Measurements from ENCODE around the gene IGF2BP2. TPM values are rescaled to one million over a fixed set of nuclear protein-coding genes. Genes with fewer than 3 reads are reported as not detected.

IGF2BP2 gene
- total and polyA plus RNA-seq, 9 of the 15 experiments (the other 6 are each of a cell fraction or from before 2014, with no cell fraction given): 3.2 to 59.6 (median 30.5) TPM

GRCh38 chr3:185796431-185797107 lies 28.3 kb downstream of the IGF2BP2 start (continued):
- peak; percentile 82 for TF ChIP-seq ATF3 (IDR thresholded peaks at IDR 0.05)
- TF ChIP-seq ATF3 (CRISPR knock-in tag; conservative IDR thresholded peaks at IDR 0.05): no peak
- TF ChIP-seq SAP30 (IDR thresholded peaks at IDR 0.05; ENCODE audit: borderline replicate concordance, insufficient read depth, low read depth, low read length, poor library complexity, severe bottlenecking): no peak
- peak; percentile 79 for TF ChIP-seq JUN (IDR thresholded peaks at IDR 0.05; ENCODE audit: borderline replicate concordance, low read depth, low read length)
- no peak for TF ChIP-seq JUN (CRISPR knock-in tag; IDR thresholded peaks at IDR 0.05; ENCODE audit: borderline replicate concordance)
- peak; percentile 88 for TF ChIP-seq SMARCE1 (IDR thresholded peaks at IDR 0.05)
- TF ChIP-seq JUND (IDR thresholded peaks at IDR 0.05; ENCODE audit: borderline replicate concordance, low read depth, low read length): peak; percentile 79; the same call in 1 of the 2 replicates
- peak; percentile 79; the same call in 2 of the 3 replicates for TF ChIP-seq JUND (tag; IDR thresholded peaks at IDR 0.05; ENCODE audit: borderline replicate concordance, low read depth, low read length)
- TF ChIP-seq RNF2 (IDR thresholded peaks at IDR 0.05): no peak
- TF ChIP-seq RCOR1 (IDR thresholded peaks at IDR 0.05; ENCODE audit: borderline replicate concordance in 1 of 2, low read depth in 2 of 2, low read length in 2 of 2): no peak
- TF ChIP-seq, protein P1, sequence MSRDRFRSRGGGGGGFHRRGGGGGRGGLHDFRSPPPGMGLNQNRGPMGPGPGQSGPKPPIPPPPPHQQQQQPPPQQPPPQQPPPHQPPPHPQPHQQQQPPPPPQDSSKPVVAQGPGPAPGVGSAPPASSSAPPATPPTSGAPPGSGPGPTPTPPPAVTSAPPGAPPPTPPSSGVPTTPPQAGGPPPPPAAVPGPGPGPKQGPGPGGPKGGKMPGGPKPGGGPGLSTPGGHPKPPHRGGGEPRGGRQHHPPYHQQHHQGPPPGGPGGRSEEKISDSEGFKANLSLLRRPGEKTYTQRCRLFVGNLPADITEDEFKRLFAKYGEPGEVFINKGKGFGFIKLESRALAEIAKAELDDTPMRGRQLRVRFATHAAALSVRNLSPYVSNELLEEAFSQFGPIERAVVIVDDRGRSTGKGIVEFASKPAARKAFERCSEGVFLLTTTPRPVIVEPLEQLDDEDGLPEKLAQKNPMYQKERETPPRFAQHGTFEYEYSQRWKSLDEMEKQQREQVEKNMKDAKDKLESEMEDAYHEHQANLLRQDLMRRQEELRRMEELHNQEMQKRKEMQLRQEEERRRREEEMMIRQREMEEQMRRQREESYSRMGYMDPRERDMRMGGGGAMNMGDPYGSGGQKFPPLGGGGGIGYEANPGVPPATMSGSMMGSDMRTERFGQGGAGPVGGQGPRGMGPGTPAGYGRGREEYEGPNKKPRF (IDR thresholded peaks at IDR 0.05; ENCODE audit: low read depth, low read length): no peak
- no peak for TF ChIP-seq RHOXF2B (CRISPR knock-in tag; conservative IDR thresholded peaks at IDR 0.05)
- TF ChIP-seq TAF1 (IDR thresholded peaks at IDR 0.05; ENCODE audit: control insufficient read depth, extremely low read depth, insufficient read depth, low read length, severe bottlenecking): no peak
- TF ChIP-seq HEY1 (CRISPR knock-in tag; IDR thresholded peaks at IDR 0.05; ENCODE audit: borderline replicate concordance): no peak
- peak; percentile 87 for TF ChIP-seq ZEB2 (IDR thresholded peaks at IDR 0.05)
- no peak for TF ChIP-seq BRD4 (IDR thresholded peaks at IDR 0.05)
- no peak for TF ChIP-seq NFYB (IDR thresholded peaks at IDR 0.05; ENCODE audit: extremely low read depth, insufficient read length)
- TF ChIP-seq SIRT6 (IDR thresholded peaks at IDR 0.05; ENCODE audit: low read depth, low read length): no peak
- TF ChIP-seq NUFIP1 (IDR thresholded peaks at IDR 0.05; ENCODE audit: partially characterized antibody): no peak
- TF ChIP-seq CBFB (CRISPR knock-in tag; IDR thresholded peaks at IDR 0.05): no peak
- TF ChIP-seq SETDB1 (IDR thresholded peaks at IDR 0.05; ENCODE audit: low read length): no peak
- no peak for TF ChIP-seq E2F6 (IDR thresholded peaks at IDR 0.05; ENCODE audit: borderline replicate concordance in 1 of 2, extremely low read depth in 1 of 2, insufficient read depth in 1 of 2, insufficient read length in 1 of 2, low read depth in 1 of 2, low read length in 1 of 2, poor library complexity in 1 of 2, severe bottlenecking in 1 of 2)
- no peak for TF ChIP-seq MYC (IDR thresholded peaks at IDR 0.05; ENCODE audit: low read depth, low read length)
- TF ChIP-seq MYC (CRISPR knock-in tag; IDR thresholded peaks at IDR 0.05; ENCODE audit: borderline replicate concordance, low read depth): no peak
